SK-N-SH treated with all-trans-retinoic acid at 6 μM for 48 hours (cell line): ENCODE results near the gene MALSU1.

ENCODE experiments used
- ATAC-seq: fragments of 200-7000 bp; cut with Tn5 transposase; 3 replicates; pipeline ENCODE4 v1.9.1; 2020; ENCODE audit warnings: mild to moderate bottlenecking, moderate library complexity
- ARNTL ChIP-seq: fragments of 450-650 bp; formaldehyde crosslinking; IDR thresholded peaks from 2 replicates; pipeline ENCODE4 v1.5.0; 2020; ENCODE audit warnings: low read depth, mild to moderate bottlenecking, moderate library complexity, borderline replicate concordance
- BACH2 ChIP-seq: fragments of 250-450 bp; sonication (Bioruptor Pico); IDR thresholded peaks from 2 replicates; pipeline ENCODE4 v1.9.0; 2021; ENCODE audit warnings: mild to moderate bottlenecking, borderline replicate concordance
- CREB5 ChIP-seq: fragments of 250-450 bp; sonication (Bioruptor Pico); IDR thresholded peaks from 2 replicates; pipeline ENCODE4 v1.5.1; 2020; ENCODE audit warnings: low read depth, mild to moderate bottlenecking, moderate library complexity
- CSDC2 ChIP-seq: fragments of 250-450 bp; sonication (Bioruptor Pico); IDR thresholded peaks from 2 replicates; pipeline ENCODE4 v1.5.0; 2020; ENCODE audit warnings: mild to moderate bottlenecking, moderate library complexity
- CSRNP3 ChIP-seq: fragments of 250-450 bp; sonication (Bioruptor Pico); IDR thresholded peaks from 2 replicates; pipeline ENCODE4 v1.5.1; 2021; ENCODE audit warnings: mild to moderate bottlenecking, moderate library complexity
- ESRRG ChIP-seq: fragments of 250-450 bp; sonication (Bioruptor Pico); IDR thresholded peaks from 2 replicates; pipeline ENCODE4 v1.6.1; 2021; ENCODE audit warnings: mild to moderate bottlenecking
- GLIS3 ChIP-seq: fragments of 250-450 bp; sonication (Bioruptor Pico); IDR thresholded peaks from 2 replicates; pipeline ENCODE4 v1.5.0; 2020; ENCODE audit warnings: mild to moderate bottlenecking, moderate library complexity
- ISL1 ChIP-seq: fragments of 250-450 bp; sonication (Bioruptor Pico); IDR thresholded peaks from 2 replicates; pipeline ENCODE4 v2.1.2; 2022; ENCODE audit warnings: mild to moderate bottlenecking, moderate library complexity
- PATZ1 ChIP-seq: fragments of 250-450 bp; sonication (Bioruptor Pico); IDR thresholded peaks from 2 replicates; pipeline ENCODE4 v1.8.0; 2020; ENCODE audit warnings: mild to moderate bottlenecking, moderate library complexity, borderline replicate concordance
- POU6F1 ChIP-seq: fragments of 250-450 bp; sonication (Bioruptor Pico); IDR thresholded peaks from 2 replicates; pipeline ENCODE4 v1.8.0; 2021; ENCODE audit warnings: low read depth, mild to moderate bottlenecking, moderate library complexity, borderline replicate concordance
- PPARA ChIP-seq: fragments of 250-450 bp; sonication (Bioruptor Pico); IDR thresholded peaks from 2 replicates; pipeline ENCODE4 v1.5.0; 2020; ENCODE audit warnings: mild to moderate bottlenecking, borderline replicate concordance
- RARB ChIP-seq: fragments of 250-450 bp; sonication (Bioruptor Pico); IDR thresholded peaks from 2 replicates; pipeline ENCODE4 v1.8.0; 2021; ENCODE audit warnings: mild to moderate bottlenecking, moderate library complexity
- TCF4 ChIP-seq: fragments of 250-450 bp; sonication (Bioruptor Pico); IDR thresholded peaks from 2 replicates; pipeline ENCODE4 v1.8.0; 2021; ENCODE audit warnings: mild to moderate bottlenecking, moderate library complexity, borderline replicate concordance
- TOX ChIP-seq: fragments of 250-450 bp; sonication (Bioruptor Pico); IDR thresholded peaks from 2 replicates; pipeline ENCODE4 v1.8.0; 2021; ENCODE audit warnings: mild to moderate bottlenecking, moderate library complexity, borderline replicate concordance
- TSHZ2 ChIP-seq: fragments of 250-450 bp; sonication (Bioruptor Pico); IDR thresholded peaks from 2 replicates; pipeline ENCODE4 v1.5.0; 2020; ENCODE audit warnings: mild to moderate bottlenecking, moderate library complexity
- ZC3H10 ChIP-seq: fragments of 250-450 bp; sonication (Bioruptor Pico); IDR thresholded peaks from 2 replicates; pipeline ENCODE4 v1.5.1; 2021; ENCODE audit warnings: mild to moderate bottlenecking, moderate library complexity
- ZFP3 ChIP-seq: fragments of 250-450 bp; sonication (Bioruptor Pico); IDR thresholded peaks from 2 replicates; pipeline ENCODE4 v1.5.0; 2020; ENCODE audit warnings: mild to moderate bottlenecking, moderate library complexity
- ZFP30 ChIP-seq: fragments of 450-650 bp; formaldehyde crosslinking; IDR thresholded peaks from 2 replicates; pipeline ENCODE4 v1.5.0; 2022; ENCODE audit warnings: mild to moderate bottlenecking, moderate library complexity
- ZNF565 ChIP-seq: fragments of 450-650 bp; formaldehyde crosslinking; conservative IDR thresholded peaks from 2 replicates; pipeline ENCODE4 v1.5.0; 2020; ENCODE audit warnings: low read depth, mild to moderate bottlenecking, moderate library complexity
- ZNF70 ChIP-seq: fragments of 450-650 bp; formaldehyde crosslinking; IDR thresholded peaks from 2 replicates; pipeline ENCODE4 v1.5.0; 2020; ENCODE audit warnings: mild to moderate bottlenecking, moderate library complexity
- ZNF8 ChIP-seq: fragments of 450-650 bp; formaldehyde crosslinking; IDR thresholded peaks from 2 replicates; pipeline ENCODE4 v1.5.0; 2020; ENCODE audit warnings: mild to moderate bottlenecking, moderate library complexity

MALSU1 gene

GRCh38 chr7:23285657-23286646 is 13.2 kb upstream of the MALSU1 start (continued):
- no peak for TF ChIP-seq ARNTL (CRISPR knock-in tag)
- no peak for TF ChIP-seq ZFP3
- no peak for TF ChIP-seq RARB
- no peak for TF ChIP-seq POU6F1 (CRISPR knock-in tag)
- no peak for TF ChIP-seq BACH2 (CRISPR knock-in tag)
- no peak for TF ChIP-seq ISL1 (CRISPR knock-in tag)
- TF ChIP-seq ESRRG: no peak
- no peak for TF ChIP-seq TCF4 (CRISPR knock-in tag)
- TF ChIP-seq ZFP30 (CRISPR knock-in tag): no peak

- no peak for ATAC-seq
- TF ChIP-seq GLIS3 (CRISPR knock-in tag) (no peak), TSHZ2 (CRISPR knock-in tag) (no peak), CSRNP3 (CRISPR knock-in tag) (no peak), ZNF565 (no peak), TOX (no peak), ARNTL (CRISPR knock-in tag) (no peak), RARB (no peak)
Measured at GRCh38 chr7:23287612-23288011, 11.5 kb upstream of the MALSU1 start.

- no peak for ATAC-seq
- TF ChIP-seq ISL1 (CRISPR knock-in tag) (no peak), CREB5 (no peak), TOX (no peak), ZFP3 (no peak), ZNF70 (CRISPR knock-in tag) (no peak)
Measured at GRCh38 chr7:23290993-23291392, 8.1 kb upstream of the MALSU1 start.

- ATAC-seq: no peak
- TF ChIP-seq ARNTL (CRISPR knock-in tag): no peak
- TF ChIP-seq ZFP30 (CRISPR knock-in tag): no peak
- no peak for TF ChIP-seq GLIS3 (CRISPR knock-in tag)
- TF ChIP-seq ISL1 (CRISPR knock-in tag): no peak
- TF ChIP-seq PATZ1: no peak
- no peak for TF ChIP-seq ZNF8 (CRISPR knock-in tag)
- no peak for TF ChIP-seq ZFP3
- TF ChIP-seq BACH2 (CRISPR knock-in tag): no peak
- TF ChIP-seq ZNF70 (CRISPR knock-in tag): no peak
- TF ChIP-seq PPARA (CRISPR knock-in tag): no peak
- no peak for TF ChIP-seq ZC3H10
- TF ChIP-seq TSHZ2 (CRISPR knock-in tag): no peak
- TF ChIP-seq ESRRG: no peak
- TF ChIP-seq CSDC2 (CRISPR knock-in tag): no peak
- no peak for TF ChIP-seq RARB
Measured at GRCh38 chr7:23291957-23292560, 7.1 kb upstream of the MALSU1 start.
